Spleen (tissue), 7 donors: ENCODE measurements around the gene HOOK1.

Experiments used
- POLR2A ChIP-seq, 3 donors: fragments of 450-650 bp; IDR thresholded peaks; one replicate each; pipeline ENCODE4 v1.5.1; 2017; ENCODE audit warnings: antibody characterized with exemption in 3 of 3, mild to moderate bottlenecking in 1 of 3
- POLR2AphosphoS5 ChIP-seq, 3 donors: sonication (generic); formaldehyde crosslinking; IDR thresholded peaks; one replicate each; pipeline ENCODE4 v1.5.1; 2017; ENCODE audit warnings: antibody characterized with exemption in 3 of 3
- TF ChIP-seq, protein P1 (sequence below), 11 experiments: fragments of 200-600 bp in 7 of 11; fragments of 450-650 bp in 4 of 11; sonication (generic) in 4 of 11; IDR thresholded peaks in 8 of 11; conservative IDR thresholded peaks in 3 of 11; 1 replicate in 7 of 11; 2 replicates in 4 of 11; pipeline versions ENCODE4 v1.4.0 to v1.8.0; 2016 to 2021; ENCODE audit warnings: antibody characterized with exemption in 11 of 11, inconsistent platforms in 4 of 11, mild to moderate bottlenecking in 1 of 11
- donor health status: DM: no; HTN: no; CAD: no; lungs with moderate emphysema.
- donor health status: DM: no; HTN: no; CAD: no.
- donor health status: DM: no; HTN: no; CAD: no.

GRCh38 chr1:59768792-59769735 is 45.7 kb upstream of the HOOK1 start:
- TF ChIP-seq, protein P1, sequence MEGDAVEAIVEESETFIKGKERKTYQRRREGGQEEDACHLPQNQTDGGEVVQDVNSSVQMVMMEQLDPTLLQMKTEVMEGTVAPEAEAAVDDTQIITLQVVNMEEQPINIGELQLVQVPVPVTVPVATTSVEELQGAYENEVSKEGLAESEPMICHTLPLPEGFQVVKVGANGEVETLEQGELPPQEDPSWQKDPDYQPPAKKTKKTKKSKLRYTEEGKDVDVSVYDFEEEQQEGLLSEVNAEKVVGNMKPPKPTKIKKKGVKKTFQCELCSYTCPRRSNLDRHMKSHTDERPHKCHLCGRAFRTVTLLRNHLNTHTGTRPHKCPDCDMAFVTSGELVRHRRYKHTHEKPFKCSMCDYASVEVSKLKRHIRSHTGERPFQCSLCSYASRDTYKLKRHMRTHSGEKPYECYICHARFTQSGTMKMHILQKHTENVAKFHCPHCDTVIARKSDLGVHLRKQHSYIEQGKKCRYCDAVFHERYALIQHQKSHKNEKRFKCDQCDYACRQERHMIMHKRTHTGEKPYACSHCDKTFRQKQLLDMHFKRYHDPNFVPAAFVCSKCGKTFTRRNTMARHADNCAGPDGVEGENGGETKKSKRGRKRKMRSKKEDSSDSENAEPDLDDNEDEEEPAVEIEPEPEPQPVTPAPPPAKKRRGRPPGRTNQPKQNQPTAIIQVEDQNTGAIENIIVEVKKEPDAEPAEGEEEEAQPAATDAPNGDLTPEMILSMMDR (IDR thresholded peaks at IDR 0.05 in 8 of 11, conservative IDR thresholded peaks at IDR 0.05 in 3 of 11), result no peak
- TF ChIP-seq POLR2A (IDR thresholded peaks at IDR 0.05) (no peak), POLR2AphosphoS5 (IDR thresholded peaks at IDR 0.05) (no peak)
